Measurements from ENCODE around the gene PPIG.

PPIG gene

DNA sequence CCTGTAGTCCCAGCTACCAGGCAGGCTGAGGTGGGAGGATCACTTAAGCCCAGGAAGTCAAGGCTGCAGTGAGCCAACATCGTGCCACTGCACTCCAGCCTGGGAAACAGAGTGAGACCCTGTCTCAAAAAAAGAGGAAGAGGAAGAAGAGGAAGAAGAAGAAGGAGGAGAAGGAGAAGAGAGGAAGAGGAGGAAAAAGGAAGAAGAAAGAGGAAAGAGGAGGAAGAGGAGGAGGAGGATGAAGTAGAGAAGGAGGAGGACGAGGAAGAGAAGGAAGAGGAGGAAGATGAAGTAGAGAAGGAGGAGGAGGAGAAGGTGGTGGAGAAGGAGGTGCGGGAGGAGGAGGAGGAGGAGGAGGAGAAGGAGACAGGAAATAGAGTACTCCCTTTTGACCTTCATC is 72.0 kb downstream of the PPIG start (continued):
- TF ChIP-seq ZNF623 (tag by site-specific recombination; IDR thresholded peaks at IDR 0.05), result no peak
- TF ChIP-seq, protein P1, sequence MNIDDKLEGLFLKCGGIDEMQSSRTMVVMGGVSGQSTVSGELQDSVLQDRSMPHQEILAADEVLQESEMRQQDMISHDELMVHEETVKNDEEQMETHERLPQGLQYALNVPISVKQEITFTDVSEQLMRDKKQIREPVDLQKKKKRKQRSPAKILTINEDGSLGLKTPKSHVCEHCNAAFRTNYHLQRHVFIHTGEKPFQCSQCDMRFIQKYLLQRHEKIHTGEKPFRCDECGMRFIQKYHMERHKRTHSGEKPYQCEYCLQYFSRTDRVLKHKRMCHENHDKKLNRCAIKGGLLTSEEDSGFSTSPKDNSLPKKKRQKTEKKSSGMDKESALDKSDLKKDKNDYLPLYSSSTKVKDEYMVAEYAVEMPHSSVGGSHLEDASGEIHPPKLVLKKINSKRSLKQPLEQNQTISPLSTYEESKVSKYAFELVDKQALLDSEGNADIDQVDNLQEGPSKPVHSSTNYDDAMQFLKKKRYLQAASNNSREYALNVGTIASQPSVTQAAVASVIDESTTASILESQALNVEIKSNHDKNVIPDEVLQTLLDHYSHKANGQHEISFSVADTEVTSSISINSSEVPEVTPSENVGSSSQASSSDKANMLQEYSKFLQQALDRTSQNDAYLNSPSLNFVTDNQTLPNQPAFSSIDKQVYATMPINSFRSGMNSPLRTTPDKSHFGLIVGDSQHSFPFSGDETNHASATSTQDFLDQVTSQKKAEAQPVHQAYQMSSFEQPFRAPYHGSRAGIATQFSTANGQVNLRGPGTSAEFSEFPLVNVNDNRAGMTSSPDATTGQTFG (tag by site-specific recombination; IDR thresholded peaks at IDR 0.05; ENCODE audit: borderline replicate concordance), result no peak
- TF ChIP-seq, protein P2, sequence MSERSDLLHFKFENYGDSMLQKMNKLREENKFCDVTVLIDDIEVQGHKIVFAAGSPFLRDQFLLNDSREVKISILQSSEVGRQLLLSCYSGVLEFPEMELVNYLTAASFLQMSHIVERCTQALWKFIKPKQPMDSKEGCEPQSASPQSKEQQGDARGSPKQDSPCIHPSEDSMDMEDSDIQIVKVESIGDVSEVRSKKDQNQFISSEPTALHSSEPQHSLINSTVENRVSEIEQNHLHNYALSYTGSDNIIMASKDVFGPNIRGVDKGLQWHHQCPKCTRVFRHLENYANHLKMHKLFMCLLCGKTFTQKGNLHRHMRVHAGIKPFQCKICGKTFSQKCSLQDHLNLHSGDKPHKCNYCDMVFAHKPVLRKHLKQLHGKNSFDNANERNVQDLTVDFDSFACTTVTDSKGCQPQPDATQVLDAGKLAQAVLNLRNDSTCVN (tag by site-specific recombination; optimal IDR thresholded peaks at IDR 0.05), result no peak
- TF ChIP-seq EGR2 (tag by site-specific recombination; IDR thresholded peaks at IDR 0.05; ENCODE audit: low read depth), result peak; percentile 64; the same call in 1 of the 2 replicates
- TF ChIP-seq, protein P3, sequence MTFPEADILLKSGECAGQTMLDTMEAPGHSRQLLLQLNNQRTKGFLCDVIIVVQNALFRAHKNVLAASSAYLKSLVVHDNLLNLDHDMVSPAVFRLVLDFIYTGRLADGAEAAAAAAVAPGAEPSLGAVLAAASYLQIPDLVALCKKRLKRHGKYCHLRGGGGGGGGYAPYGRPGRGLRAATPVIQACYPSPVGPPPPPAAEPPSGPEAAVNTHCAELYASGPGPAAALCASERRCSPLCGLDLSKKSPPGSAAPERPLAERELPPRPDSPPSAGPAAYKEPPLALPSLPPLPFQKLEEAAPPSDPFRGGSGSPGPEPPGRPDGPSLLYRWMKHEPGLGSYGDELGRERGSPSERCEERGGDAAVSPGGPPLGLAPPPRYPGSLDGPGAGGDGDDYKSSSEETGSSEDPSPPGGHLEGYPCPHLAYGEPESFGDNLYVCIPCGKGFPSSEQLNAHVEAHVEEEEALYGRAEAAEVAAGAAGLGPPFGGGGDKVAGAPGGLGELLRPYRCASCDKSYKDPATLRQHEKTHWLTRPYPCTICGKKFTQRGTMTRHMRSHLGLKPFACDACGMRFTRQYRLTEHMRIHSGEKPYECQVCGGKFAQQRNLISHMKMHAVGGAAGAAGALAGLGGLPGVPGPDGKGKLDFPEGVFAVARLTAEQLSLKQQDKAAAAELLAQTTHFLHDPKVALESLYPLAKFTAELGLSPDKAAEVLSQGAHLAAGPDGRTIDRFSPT (tag by site-specific recombination; IDR thresholded peaks at IDR 0.05), result no peak
- TF ChIP-seq ZNF521 (tag by site-specific recombination; IDR thresholded peaks at IDR 0.05), result no peak
- no peak for TF ChIP-seq SP2 (tag by site-specific recombination; IDR thresholded peaks at IDR 0.05)
- TF ChIP-seq, protein P4, sequence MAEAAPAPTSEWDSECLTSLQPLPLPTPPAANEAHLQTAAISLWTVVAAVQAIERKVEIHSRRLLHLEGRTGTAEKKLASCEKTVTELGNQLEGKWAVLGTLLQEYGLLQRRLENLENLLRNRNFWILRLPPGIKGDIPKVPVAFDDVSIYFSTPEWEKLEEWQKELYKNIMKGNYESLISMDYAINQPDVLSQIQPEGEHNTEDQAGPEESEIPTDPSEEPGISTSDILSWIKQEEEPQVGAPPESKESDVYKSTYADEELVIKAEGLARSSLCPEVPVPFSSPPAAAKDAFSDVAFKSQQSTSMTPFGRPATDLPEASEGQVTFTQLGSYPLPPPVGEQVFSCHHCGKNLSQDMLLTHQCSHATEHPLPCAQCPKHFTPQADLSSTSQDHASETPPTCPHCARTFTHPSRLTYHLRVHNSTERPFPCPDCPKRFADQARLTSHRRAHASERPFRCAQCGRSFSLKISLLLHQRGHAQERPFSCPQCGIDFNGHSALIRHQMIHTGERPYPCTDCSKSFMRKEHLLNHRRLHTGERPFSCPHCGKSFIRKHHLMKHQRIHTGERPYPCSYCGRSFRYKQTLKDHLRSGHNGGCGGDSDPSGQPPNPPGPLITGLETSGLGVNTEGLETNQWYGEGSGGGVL (tag by site-specific recombination; IDR thresholded peaks at IDR 0.05), result no peak
- TF ChIP-seq, protein P5, sequence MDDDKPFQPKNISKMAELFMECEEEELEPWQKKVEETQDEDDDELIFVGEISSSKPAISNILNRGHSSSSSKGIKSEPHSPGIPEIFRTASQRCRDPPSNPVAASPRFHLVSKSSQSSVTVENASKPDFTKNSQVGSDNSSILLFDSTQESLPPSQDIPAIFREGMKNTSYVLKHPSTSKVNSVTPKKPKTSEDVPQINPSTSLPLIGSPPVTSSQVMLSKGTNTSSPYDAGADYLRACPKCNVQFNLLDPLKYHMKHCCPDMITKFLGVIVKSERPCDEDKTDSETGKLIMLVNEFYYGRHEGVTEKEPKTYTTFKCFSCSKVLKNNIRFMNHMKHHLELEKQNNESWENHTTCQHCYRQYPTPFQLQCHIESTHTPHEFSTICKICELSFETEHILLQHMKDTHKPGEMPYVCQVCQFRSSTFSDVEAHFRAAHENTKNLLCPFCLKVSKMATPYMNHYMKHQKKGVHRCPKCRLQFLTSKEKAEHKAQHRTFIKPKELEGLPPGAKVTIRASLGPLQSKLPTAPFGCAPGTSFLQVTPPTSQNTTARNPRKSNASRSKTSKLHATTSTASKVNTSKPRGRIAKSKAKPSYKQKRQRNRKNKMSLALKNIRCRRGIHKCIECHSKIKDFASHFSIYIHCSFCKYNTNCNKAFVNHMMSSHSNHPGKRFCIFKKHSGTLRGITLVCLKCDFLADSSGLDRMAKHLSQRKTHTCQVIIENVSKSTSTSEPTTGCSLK (tag by site-specific recombination; IDR thresholded peaks at IDR 0.05), result no peak
- TF ChIP-seq ZNF677 (tag by site-specific recombination; IDR thresholded peaks at IDR 0.05), result no peak
- TF ChIP-seq ZNF501 (tag by site-specific recombination; IDR thresholded peaks at IDR 0.05), result no peak
- no peak for TF ChIP-seq ZNF335 (tag by site-specific recombination; conservative IDR thresholded peaks at IDR 0.05)
- TF ChIP-seq GLIS1 (tag by site-specific recombination; IDR thresholded peaks at IDR 0.05), result no peak
- TF ChIP-seq KLF1 (tag by site-specific recombination; IDR thresholded peaks at IDR 0.05), result no peak
- no peak for TF ChIP-seq ZNF2 (tag by site-specific recombination; IDR thresholded peaks at IDR 0.05)
- no peak for TF ChIP-seq ZBTB21 (tag by site-specific recombination; IDR thresholded peaks at IDR 0.05)
- TF ChIP-seq, protein P6, sequence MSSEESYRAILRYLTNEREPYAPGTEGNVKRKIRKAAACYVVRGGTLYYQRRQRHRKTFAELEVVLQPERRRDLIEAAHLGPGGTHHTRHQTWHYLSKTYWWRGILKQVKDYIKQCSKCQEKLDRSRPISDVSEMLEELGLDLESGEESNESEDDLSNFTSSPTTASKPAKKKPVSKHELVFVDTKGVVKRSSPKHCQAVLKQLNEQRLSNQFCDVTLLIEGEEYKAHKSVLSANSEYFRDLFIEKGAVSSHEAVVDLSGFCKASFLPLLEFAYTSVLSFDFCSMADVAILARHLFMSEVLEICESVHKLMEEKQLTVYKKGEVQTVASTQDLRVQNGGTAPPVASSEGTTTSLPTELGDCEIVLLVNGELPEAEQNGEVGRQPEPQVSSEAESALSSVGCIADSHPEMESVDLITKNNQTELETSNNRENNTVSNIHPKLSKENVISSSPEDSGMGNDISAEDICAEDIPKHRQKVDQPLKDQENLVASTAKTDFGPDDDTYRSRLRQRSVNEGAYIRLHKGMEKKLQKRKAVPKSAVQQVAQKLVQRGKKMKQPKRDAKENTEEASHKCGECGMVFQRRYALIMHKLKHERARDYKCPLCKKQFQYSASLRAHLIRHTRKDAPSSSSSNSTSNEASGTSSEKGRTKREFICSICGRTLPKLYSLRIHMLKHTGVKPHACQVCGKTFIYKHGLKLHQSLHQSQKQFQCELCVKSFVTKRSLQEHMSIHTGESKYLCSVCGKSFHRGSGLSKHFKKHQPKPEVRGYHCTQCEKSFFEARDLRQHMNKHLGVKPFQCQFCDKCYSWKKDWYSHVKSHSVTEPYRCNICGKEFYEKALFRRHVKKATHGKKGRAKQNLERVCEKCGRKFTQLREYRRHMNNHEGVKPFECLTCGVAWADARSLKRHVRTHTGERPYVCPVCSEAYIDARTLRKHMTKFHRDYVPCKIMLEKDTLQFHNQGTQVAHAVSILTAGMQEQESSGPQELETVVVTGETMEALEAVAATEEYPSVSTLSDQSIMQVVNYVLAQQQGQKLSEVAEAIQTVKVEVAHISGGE (tag by site-specific recombination; conservative IDR thresholded peaks at IDR 0.05; ENCODE audit: low read depth), result no peak
- no peak for TF ChIP-seq ZNF629 (tag by site-specific recombination; IDR thresholded peaks at IDR 0.05)
- no peak for TF ChIP-seq ZNF133 (tag by site-specific recombination; IDR thresholded peaks at IDR 0.05)

All from HEK293 (cell line).